Upper lobe of right lung (tissue), 1 donor: Measurements from ENCODE around the gene SORBS2. TPM values are rescaled to one million over a fixed set of nuclear protein-coding genes. Genes with fewer than 3 reads are reported as not detected.
"Not testable (repeated sequence)": the region's sequence is repeated elsewhere in the genome, so short reads cannot be mapped to it uniquely, and the experiment has no call there.

Experiments used
- ATAC-seq: fragments of 200-7000 bp; cut with Tn5 transposase; one replicate; pipeline ENCODE4 v1.9.1; 2020; ENCODE audit warnings: mild to moderate bottlenecking, moderate library complexity
- DNase-seq: peaks from one replicate; pipeline ENCODE4 v3.0.0-alpha.2; 2020
- H3K27ac ChIP-seq: fragments of 200-600 bp; one replicate; pipeline ENCODE4 v1.8.0; 2022
- H3K27me3 ChIP-seq: fragments of 200-600 bp; one replicate; pipeline ENCODE4 v1.8.0; 2022; ENCODE audit warnings: mild to moderate bottlenecking
- H3K36me3 ChIP-seq: fragments of 200-600 bp; one replicate; pipeline ENCODE4 v1.8.0; 2022
- H3K4me1 ChIP-seq: fragments of 200-600 bp; one replicate; pipeline ENCODE4 v1.8.0; 2022
- H3K4me3 ChIP-seq: fragments of 200-600 bp; one replicate; pipeline ENCODE4 v1.8.0; 2022; ENCODE audit warnings: mild to moderate bottlenecking
- H3K9me3 ChIP-seq: fragments of 200-600 bp; one replicate; pipeline ENCODE4 v1.8.0; 2022
- CTCF ChIP-seq: fragments of 200-600 bp; IDR thresholded peaks from one replicate; pipeline ENCODE4 v1.8.0; 2022; ENCODE audit warnings: antibody characterized with exemption
- intact Hi-C: fragments of 100-400 bp; cut with DNase I; formaldehyde crosslinking; loops from one replicate; pipeline ENCODE4 v1.11.0; 2022
- total RNA-seq: library from RNA; stranded (reverse); fragmentation: NEBNext Ultra II Directional; extraction: Animal tissue kit (Norgen Biotek cat#: 25700); gene quantifications from one replicate; pipeline ENCODE4 v1.2.1, GENCODE V29; 2021
- donor health status: DM: no; HTN: yes; CAD: no; lungs with severe emphysema.

Gene SORBS2
- total RNA-seq, 1 donor from 2014 or later = 44.9 TPM

- DNase-seq (no peak), ATAC-seq (no peak)
- Histone ChIP-seq H3K27me3 (no peaks in the 10 kb centered on the region), H3K9me3 (no peaks in the 10 kb centered on the region), H3K4me3 (no peak overlapping the region), H3K4me1 (peaks cover 20% of the 10 kb centered on the region), H3K36me3 (no peaks in the 10 kb centered on the region), H3K27ac (peak overlapping the region; percentile 65)
- intact Hi-C loops = no loop called here
- no peak for TF ChIP-seq CTCF
These were observed 92.5 kb downstream of the SORBS2 start for GRCh38 chr4:185719500-185719858.

DNA sequence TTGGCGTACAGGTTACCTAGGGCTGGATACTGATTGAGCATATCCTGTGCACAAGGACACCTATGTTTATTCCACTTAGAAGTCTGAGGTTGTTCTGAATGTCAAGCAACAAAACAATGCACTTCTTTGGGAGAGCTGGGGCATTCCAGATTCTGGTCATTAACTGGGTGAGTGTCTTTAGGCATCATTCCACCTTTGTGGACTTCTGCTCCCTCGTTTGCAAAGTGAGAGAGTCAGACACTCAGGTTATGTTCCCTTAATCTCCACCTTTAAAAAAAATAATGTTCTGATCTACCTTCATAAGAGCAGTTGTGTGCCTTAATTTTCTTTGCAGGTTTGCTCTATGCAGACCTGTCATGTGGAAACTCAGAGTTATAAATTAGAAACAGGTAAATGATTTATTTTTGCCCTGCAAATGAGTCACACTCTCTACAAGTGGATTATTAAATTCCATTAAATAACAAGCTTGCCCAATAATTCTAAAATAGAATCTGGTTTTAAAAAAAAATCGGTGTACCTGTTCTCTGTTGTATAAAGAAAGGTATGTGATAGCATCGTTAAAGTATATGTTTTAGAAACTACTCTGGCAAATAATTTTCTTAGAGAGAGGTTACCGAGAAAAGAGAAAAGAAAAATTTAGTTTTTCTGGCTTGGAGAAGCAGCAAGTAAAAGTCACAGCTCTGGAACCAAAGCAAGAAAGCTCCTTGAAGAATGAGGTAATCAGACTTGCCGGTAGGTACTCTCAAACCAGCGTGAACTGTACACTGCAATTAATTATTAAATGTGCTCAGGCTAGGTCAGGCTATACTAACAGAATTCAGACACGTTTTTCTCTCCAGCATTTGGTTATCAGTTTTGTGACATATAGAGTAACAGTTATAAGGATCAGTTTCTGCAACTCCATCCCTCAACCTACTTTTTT lies 93.2 kb downstream of the SORBS2 start:
- no peak overlapping the region for H3K4me3 ChIP-seq
- no peak for DNase-seq
- ATAC-seq = peak; percentile 73

DNA sequence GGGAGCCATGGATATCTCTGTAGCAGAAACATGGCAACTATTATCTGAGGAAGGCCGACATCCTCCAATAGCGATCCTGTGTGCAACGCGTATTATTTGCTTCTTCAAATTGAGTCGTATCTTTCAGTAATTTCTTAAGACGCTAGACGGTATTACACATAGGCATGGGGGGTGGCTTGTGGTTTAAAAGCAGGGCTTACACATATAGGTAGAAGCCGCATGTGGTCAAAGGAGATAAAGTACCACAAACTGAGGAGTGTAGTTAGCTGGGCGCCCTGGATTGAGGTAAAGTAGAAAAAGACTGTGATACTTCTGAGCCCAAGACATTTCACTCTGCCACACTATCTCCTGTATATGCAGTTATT lies 94.6 kb downstream of the SORBS2 start:
- H3K27ac ChIP-seq = peak overlapping the region; percentile 72
- DNase-seq (no peak), ATAC-seq (no peak)
- H3K27me3 ChIP-seq = no peaks in the 10 kb centered on the region
- no peaks in the 10 kb centered on the region for H3K9me3 ChIP-seq
- no peak overlapping the region for H3K4me3 ChIP-seq
- no peak for TF ChIP-seq CTCF
- intact Hi-C loops = no loop called here
- H3K36me3 ChIP-seq = no peaks in the 10 kb centered on the region
- H3K4me1 ChIP-seq = peaks cover 17% of the 10 kb centered on the region

More for the DNA sequence above, 93.2 kb downstream of the SORBS2 start:
- Histone ChIP-seq H3K27me3 (no peaks in the 10 kb centered on the region), H3K27ac (peak overlapping the region; percentile 65), H3K9me3 (no peaks in the 10 kb centered on the region), H3K36me3 (no peaks in the 10 kb centered on the region), H3K4me1 (peaks cover 20% of the 10 kb centered on the region)
- TF ChIP-seq CTCF = no peak
- intact Hi-C loops = no loop called here

- intact Hi-C loops = no loop called here
- no peak for TF ChIP-seq CTCF
- peak; percentile 49 for ATAC-seq
- Histone ChIP-seq H3K4me1 (peaks cover 11% of the 10 kb centered on the region), H3K4me3 (no peak overlapping the region), H3K27ac (peak overlapping the region; percentile 72), H3K27me3 (no peaks in the 10 kb centered on the region), H3K36me3 (no peaks in the 10 kb centered on the region), H3K9me3 (no peaks in the 10 kb centered on the region)
- no peak for DNase-seq
These were observed 95.2 kb downstream of the SORBS2 start for GRCh38 chr4:185716577-185717376.

DNA sequence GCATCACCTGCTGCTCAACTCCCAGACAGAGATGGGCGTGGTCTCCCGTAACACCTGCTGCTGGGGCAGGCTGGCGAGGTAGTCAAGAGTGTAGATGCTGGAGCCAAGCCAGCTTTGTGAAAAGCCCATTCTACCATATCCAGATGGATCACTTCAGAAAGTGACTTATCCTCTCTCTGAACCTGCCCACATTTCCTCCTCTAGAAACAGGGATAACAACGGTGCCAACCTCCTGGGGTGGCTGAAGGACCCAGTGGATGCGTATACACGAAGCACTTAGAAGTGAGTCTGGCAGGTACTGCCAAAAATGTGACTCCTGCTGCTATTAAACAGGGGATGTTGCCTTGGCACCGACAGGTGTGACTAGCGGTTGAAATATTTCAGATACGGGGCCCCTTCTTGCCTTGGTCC lies 95.8 kb downstream of the SORBS2 start:
- no peaks in the 10 kb centered on the region for H3K9me3 ChIP-seq
- no peak overlapping the region for H3K4me3 ChIP-seq
- DNase-seq = no peak
- H3K27ac ChIP-seq = peak overlapping the region; percentile 63
- H3K4me1 ChIP-seq = peaks cover 5% of the 10 kb centered on the region
- no peak for TF ChIP-seq CTCF
- no peaks in the 10 kb centered on the region for H3K36me3 ChIP-seq
- ATAC-seq = peak; percentile 69
- H3K27me3 ChIP-seq = no peaks in the 10 kb centered on the region
- intact Hi-C loops = no loop called here

GRCh38 chr4:185714524-185714923 lies 97.5 kb downstream of the SORBS2 start:
- ATAC-seq, H3K4me1 ChIP-seq, intact Hi-C loops, H3K36me3 ChIP-seq, DNase-seq, H3K9me3 ChIP-seq, H3K4me3 ChIP-seq, H3K27me3 ChIP-seq: not testable (repeated sequence)
- peak overlapping the region; percentile 7 for H3K27ac ChIP-seq
